Omental fat pad (tissue), 4 donors: ENCODE measurements around the gene FBLN2. TPM values are rescaled to one million over a fixed set of nuclear protein-coding genes. Genes with fewer than 3 reads are reported as not detected.

Experiments used
- ATAC-seq: fragments of 150-250 bp; one replicate; pipeline ENCODE4 v1.9.1; 2016; ENCODE audit warnings: mild to moderate bottlenecking, moderate library complexity; ENCODE audit not compliant: low FRiP score
- DNase-seq: peaks from one replicate; pipeline ENCODE4 v3.0.0-alpha.2; 2019; ENCODE audit warnings: low spot score
- total RNA-seq, 4 donors: library from RNA; depleted of rRNA; stranded (reverse); fragments of >200 nt; gene quantifications; one replicate each; pipeline ENCODE4 v1.1.0, GENCODE V29; 2016
- TF ChIP-seq, protein P1 (sequence below), 3 donors: fragments of 450-650 bp; IDR thresholded peaks; one replicate each; pipeline ENCODE4 v1.5.1; 2016 to 2017; ENCODE audit warnings: antibody characterized with exemption in 3 of 3, mild to moderate bottlenecking in 3 of 3, moderate library complexity in 2 of 3

Gene FBLN2
- total RNA-seq, 4 donors from 2014 or later, result 156 to 568 (median 187) TPM

DNA sequence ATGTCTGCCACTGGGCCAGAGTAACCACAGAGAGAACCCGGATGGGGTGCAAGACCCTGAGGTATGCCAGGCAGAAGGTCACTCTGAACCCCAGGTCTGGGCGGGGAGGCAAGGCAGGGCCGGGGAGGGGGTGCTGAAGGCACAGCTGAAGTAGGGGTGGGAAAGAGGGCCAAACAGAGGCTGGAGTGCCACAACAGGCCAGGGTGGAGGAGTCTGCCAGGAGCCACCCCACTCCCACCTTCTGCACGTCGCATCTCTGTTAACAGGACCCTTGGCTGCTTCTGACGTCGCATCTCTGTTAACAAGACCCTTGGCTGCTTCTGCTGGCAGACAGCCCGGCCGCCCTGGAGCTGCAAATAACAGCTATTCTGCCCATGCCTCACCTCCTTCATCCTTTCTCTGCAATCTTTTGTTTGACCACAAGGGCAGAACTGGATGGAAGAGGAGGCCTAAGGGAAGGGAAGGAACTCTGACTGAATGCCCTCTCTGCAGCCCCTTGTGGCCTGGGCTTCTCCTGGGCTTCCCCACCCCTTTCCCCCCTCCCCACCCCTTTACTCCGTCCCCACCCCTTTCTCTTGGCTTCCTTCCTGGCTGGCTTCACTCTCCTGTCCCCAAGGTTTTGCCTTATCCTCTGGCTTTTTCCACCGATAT lies 20.6 kb upstream of the FBLN2 start:
- DNase-seq, result no peak

DNA sequence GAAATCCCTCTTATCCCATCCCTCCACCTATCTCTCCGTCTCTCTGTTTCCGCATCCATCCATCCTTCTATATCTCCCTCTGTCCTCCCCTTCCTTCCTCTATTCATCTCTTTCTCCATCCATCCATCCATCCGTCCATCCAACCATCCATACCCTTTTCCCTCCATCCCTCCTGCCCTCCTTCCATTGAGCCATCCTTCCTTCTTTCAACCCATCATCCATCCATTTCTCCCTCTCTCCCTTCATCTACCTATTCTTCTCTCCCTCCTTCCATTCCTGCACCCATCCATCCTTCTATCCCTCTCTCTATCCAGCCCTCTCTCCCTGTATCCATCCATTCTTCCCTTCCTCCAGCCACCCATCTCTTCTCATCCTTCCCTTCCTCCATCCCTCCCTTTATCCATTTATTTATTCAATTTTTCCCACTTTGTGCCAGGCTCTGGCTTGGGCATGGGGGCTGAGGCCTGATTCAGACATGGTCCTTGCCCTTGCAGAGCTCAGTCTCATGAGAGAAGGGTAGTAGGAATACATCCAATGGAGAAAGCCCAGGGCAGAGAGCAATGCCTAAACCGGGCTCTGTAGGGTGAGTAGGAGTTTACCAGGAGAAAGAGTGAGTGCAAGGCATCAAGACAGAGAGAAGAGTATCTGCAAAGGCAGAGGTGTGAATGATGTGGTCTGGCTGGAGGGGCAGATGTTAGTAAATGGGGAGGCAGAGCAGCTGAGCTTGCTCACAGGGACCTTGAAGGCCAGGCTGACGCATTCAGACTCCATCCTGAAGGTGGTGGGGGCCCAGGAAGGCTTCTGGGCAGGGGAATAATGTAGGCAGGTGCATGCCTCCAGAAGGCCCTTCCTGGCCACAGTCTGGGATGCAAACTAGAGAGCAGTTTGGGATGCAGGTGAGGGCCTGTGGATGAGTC lies 19.5 kb upstream of the FBLN2 start:
- TF ChIP-seq, protein P1, sequence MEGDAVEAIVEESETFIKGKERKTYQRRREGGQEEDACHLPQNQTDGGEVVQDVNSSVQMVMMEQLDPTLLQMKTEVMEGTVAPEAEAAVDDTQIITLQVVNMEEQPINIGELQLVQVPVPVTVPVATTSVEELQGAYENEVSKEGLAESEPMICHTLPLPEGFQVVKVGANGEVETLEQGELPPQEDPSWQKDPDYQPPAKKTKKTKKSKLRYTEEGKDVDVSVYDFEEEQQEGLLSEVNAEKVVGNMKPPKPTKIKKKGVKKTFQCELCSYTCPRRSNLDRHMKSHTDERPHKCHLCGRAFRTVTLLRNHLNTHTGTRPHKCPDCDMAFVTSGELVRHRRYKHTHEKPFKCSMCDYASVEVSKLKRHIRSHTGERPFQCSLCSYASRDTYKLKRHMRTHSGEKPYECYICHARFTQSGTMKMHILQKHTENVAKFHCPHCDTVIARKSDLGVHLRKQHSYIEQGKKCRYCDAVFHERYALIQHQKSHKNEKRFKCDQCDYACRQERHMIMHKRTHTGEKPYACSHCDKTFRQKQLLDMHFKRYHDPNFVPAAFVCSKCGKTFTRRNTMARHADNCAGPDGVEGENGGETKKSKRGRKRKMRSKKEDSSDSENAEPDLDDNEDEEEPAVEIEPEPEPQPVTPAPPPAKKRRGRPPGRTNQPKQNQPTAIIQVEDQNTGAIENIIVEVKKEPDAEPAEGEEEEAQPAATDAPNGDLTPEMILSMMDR (IDR thresholded peaks at IDR 0.05), result no peak
- no peak for DNase-seq
- no peak for ATAC-seq

More for the DNA sequence above, 20.6 kb upstream of the FBLN2 start:
- ATAC-seq, result no peak
- TF ChIP-seq, protein P1 (IDR thresholded peaks at IDR 0.05), result no peak

DNA sequence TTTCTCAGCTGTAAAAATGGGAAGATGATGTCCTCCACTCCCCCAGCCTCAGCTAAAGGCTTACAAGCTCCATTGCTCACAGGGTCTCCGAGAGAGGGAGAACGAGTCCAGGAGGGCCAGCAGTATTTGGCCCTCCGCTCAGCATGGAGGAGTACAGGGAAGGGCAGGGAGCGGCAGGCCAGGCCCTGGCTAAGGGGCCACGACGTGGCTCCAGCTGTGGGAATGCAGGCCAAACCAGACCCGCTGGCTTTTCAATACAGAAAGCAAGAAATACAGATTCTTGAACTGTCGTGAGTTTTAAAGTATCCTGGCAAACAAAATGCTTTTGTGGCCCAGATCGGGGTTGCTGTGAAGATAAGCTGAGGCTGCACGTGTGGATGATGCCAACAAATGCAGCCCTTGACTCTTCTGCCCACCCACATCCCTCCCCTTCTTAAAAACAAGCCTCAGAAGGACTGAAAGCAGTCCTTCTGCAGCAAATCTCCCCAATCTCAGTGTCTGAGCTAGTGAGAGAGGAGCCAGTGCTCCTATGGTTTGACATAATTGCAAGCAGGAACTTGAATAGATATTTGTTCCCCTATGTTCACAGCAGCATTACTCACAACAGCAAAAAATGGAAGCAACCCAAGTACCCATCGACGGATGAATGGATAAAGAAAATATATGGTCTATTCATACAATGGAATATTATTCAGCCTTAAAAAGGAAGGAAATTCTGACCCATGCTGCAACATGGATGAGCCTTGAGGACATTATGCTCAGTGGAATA lies 18.5 kb upstream of the FBLN2 start:
- ATAC-seq, result no peak
- TF ChIP-seq, protein P1 (IDR thresholded peaks at IDR 0.05), result no peak
- DNase-seq, result no peak

DNA sequence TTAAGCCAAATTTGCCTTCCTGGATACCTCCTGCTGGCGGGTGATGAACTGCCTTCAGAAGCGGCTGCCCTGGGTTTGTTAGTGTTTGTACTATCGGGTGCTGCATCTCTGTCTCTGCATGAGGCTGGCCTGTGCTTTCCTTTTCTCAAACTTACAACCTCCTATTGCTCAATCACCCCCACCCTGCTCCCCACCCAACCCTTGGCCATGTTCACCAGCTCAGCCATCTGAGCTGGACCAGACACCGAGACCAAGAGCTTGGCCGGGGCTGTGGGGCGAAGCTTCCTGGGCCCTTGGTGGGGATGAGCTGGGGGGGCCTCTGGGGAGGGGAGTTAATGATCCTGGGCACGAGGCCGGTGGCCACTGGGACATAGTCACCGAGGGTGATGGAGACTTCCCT lies 16.8 kb upstream of the FBLN2 start:
- ATAC-seq (peak; percentile 46), DNase-seq (no peak)
- TF ChIP-seq, protein P1 (IDR thresholded peaks at IDR 0.05), result no peak

DNA sequence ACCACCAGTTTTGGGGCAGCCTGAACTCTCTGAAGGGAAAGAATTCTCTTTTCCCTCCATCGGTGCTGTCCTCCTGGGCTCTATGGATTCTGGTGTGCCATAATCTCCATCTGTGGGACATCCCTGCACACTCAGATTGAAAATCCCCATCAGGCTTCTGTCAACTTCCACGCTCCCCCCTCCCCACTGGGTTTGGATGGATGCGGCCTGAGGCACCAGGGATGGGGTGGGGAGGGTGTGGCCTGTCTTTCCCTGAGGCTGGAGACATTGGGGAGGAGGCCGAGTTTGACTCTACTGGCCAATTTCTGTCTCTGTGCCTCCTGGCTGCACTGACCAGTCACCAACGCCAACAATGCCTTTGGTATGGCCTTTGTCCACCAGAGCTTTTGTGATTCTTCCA lies 16.3 kb upstream of the FBLN2 start:
- TF ChIP-seq, protein P1 (IDR thresholded peaks at IDR 0.05), result no peak
- no peak for ATAC-seq
- DNase-seq, result no peak

DNA sequence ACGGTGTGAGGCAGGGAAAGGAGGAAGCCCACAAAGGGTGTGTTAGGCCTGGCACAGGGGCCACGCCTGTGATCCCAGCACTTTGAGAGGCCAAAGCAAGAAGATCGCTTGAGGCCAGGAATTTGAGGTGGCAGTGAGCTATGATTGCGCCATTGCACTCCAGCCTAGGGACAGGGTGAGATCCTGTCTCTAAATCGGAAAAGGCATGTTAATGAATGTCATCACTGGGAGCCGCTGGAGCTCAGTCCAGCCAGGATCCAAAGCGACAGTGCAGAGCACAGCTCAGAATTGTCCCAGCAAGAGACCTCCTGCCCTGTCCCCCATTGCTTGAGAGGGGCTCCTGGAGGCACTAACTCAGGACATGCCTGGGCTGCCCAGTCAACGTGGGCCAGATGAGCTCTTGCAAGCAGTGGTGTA lies 15.0 kb upstream of the FBLN2 start:
- DNase-seq (no peak), ATAC-seq (no peak)
- TF ChIP-seq, protein P1 (IDR thresholded peaks at IDR 0.05), result no peak
